CD4-positive, alpha-beta T cell treated with Interleukin-21 for 1 hour (primary cell): ENCODE data around the gene PLA2G12A.

Experiments
- DNase-seq: peaks from one replicate; pipeline ENCODE4 v3.0.0-alpha.2; 2020

Gene PLA2G12A

GRCh38 chr4:109675843-109676242 is 54.0 kb downstream of the PLA2G12A start:
- no peak for DNase-seq

DNA sequence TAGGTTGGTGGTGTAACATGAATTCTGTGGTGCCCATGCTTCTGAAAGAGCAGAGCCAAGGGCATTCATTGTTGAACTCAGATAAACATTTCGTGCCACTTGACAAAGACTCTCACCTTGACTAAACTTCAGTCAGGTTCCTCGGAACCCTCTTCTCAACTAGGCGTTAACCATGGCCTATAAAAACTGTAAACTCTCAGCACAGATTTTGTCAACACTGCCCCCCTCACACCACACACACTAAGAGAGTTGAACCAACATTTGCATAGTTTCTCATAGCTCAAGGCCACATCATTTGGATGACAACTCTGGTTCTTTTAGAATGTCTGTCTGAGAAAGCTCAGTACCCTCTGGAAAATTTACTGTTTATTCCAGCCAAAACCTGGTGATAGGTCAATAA is 54.7 kb downstream of the PLA2G12A start:
- no peak for DNase-seq

DNA sequence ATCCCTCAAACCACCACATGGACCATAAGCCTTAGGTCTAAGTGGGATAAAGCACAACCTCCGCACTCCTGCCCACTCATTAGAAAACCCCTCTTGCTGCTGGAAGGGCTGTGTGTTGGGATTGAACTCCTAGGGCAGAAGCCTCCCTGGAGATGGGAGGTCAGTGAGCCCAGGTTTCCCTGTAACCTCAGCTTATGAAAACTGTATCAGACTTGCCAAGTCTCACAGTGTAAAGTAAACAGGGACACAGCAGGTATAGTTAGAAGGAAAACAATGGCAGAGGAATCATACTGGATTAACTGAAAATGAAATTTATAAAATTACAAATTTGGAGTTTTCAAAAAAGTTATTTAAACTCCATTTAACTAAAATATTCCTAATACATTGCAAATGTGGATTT is 56.6 kb downstream of the PLA2G12A start:
- DNase-seq, result no peak

GRCh38 chr4:109672169-109672930 is 57.5 kb downstream of the PLA2G12A start:
- DNase-seq, result no peak

DNA sequence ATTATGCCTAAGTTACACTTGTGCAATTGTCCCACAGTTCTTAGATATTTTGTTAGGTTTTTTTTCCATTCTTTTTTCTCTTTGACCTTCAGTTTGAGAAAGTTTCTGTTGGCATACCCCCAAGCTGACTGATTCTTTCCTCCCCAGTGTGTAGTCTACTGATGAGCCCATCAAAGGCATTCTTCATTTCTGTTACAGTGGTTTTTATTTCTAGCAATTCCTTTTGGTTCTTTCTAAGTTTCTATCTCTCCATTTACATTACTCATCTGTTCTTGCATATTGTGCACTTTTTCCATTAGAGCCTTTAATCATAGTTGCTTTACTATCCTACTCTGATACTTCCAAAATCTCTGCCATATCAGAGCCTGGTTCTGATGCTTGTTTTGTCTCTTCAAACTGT is 58.5 kb downstream of the PLA2G12A start:
- no peak for DNase-seq

DNA sequence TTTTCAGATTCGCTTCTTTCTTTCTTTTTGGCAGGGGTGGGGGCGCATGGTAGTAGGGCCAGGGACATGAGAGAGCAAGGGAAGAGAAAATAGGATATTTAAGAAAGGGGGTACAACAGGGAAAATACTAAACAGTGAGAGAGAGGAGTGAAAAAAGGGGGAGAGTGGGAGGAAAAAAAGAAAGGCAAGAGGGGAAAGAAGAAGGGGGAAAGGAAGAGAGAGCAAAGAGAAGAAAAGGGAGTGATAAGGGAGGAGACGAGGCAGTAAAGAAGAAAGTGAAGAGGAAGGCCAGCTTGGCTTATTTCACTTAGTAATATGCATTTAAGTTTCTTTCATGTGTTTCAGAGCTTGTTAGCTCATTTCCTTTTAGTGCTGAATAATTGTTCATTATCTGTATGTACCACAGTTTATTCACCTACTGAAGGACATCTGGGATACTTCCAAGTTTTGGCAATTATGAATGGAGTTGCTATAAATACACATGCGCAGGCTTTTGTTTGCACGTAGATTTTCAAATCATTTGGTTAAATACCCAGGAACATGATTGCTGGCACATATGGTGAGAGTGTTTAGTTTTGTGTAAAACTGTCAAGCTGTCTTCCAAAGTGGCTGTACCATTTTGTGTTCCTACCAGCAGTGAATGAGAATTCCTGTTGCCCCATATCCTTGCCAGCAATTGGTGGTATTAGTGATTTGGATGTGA is 63.9 kb downstream of the PLA2G12A start:
- DNase-seq, result no peak

DNA sequence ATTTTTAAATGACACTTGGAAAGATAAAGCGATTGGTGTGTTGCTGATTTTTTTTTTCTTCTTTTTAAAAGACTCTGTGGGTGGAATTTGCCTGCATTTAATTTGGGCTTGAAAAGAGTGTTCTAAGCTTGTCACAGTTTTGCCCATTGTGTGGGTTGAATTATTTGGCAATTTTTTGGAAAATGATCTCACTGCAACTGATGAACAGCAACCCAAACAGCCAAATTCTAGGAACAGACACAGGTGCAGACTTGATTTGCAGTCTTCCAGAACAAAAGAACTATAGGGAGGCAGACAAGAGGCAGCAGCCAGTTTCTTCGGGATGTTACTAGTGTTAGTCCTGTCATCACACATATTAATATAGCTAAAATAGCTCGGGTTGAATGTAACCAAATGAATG is 67.1 kb downstream of the PLA2G12A start:
- no peak for DNase-seq

GRCh38 chr4:109662116-109662515 is 67.8 kb downstream of the PLA2G12A start:
- DNase-seq, result no peak
